ENCODE measurements around the gene KRT83. TPM values are rescaled to one million over a fixed set of nuclear protein-coding genes. Genes with fewer than 3 reads are reported as not detected.
A peak's percentile ranks its signal among the peaks of the same experiment; 100 is the strongest.

KRT83 gene
- total RNA-seq, 1 experiment from 2014 or later = not detected

DNA sequence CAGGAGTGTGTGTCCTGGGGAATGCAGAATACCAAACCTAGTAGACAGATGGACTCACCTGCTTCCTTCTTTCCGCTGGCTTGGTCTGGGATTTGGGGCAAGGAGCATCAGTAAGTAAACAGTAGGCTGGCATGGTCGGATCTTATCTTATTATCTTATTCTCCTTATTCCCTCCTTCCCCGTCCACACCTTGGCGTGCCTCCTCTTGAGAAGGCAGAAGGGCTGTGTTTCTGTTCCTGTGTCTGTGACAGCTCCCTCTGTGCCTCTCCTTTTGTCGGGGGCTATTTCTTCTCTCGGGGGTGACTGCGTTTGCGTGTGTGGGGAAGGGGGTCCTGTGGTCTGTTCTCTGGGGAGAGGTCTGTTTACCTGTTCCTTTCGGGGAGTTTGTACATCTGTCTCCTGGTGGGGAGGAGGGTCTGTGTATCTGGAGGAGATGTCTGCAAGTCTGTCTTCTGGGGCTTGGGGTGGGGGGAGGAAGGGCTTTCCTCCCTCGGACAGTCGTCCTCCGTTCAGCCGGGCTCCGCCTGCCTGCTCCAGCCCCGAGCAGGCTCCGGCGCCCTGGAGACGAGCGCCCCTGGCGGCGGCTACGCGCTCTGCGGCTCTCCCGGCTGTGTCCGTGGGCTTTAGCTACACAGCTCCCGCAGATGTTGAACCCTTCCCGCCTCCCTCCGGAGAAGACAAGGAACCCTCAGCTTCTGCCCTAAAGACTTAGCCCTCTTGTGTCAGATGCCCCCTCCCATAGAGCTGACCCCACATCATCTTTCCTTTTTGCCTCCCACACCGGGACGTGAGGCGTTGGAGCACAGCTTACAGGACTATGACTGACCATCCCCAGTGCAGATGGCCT, 42.4 kb downstream of the KRT83 start:
- Histone ChIP-seq H4K91ac (ENCODE audit: insufficient read length, low read depth, low read length) (no peak overlapping the region), H4K20me1 (ENCODE audit: control insufficient read depth, insufficient read depth, insufficient read length) (no peaks in the 10 kb centered on the region), H3K18ac (ENCODE audit: insufficient read length, low read depth, low read length) (no peak overlapping the region), H2AK5ac (ENCODE audit: insufficient read length, low read length) (no peak overlapping the region), H3K23ac (ENCODE audit: insufficient read length, low read depth, low read length) (no peak overlapping the region), H2AFZ (ENCODE audit: low read length) (peak overlapping the region; percentile 70), H3K27me3 (ENCODE audit: insufficient read depth, low read length) (peaks cover 2% of the 10 kb centered on the region), H3K56ac (ENCODE audit: insufficient read length, low read depth, low read length) (no peak overlapping the region), H3K9me3 (ENCODE audit: control insufficient read depth, low read depth, low read length) (no peaks in the 10 kb centered on the region), H2BK20ac (ENCODE audit: low read depth, low read length, poor library complexity, severe bottlenecking) (no peak overlapping the region), H2BK12ac (ENCODE audit: insufficient read length, low read depth, low read length) (no peak overlapping the region), H3K14ac (ENCODE audit: insufficient read depth, low read length) (no peak overlapping the region), H3K79me2 (ENCODE audit: insufficient read depth, low read length) (no peaks in the 10 kb centered on the region), H3T11ph (ENCODE audit: low read length) (no peak overlapping the region), H2BK120ac (ENCODE audit: low read depth, low read length, poor library complexity, severe bottlenecking) (no peak overlapping the region), H2BK15ac (ENCODE audit: low read depth, low read length) (no peak overlapping the region), H3K9ac (ENCODE audit: extremely low read depth, insufficient read length, low read length) (no peak overlapping the region), H3K4me2 (ENCODE audit: insufficient read depth, insufficient read length, low read length) (peak overlapping the region; percentile 56), H4K5ac (ENCODE audit: insufficient read length, low read depth, low read length) (no peak overlapping the region), H3K4me1 (ENCODE audit: insufficient read depth, low read length) (no peaks in the 10 kb centered on the region), H3K79me1 (ENCODE audit: insufficient read depth, low read depth, low read length, poor library complexity, severe bottlenecking) (no peaks in the 10 kb centered on the region), H3K27ac (ENCODE audit: insufficient read length, low read depth, low read length) (no peak overlapping the region), H3K23me2 (ENCODE audit: insufficient read length, low read depth, low read length, poor library complexity, severe bottlenecking) (peaks cover 5% of the 10 kb centered on the region), H3K4ac (ENCODE audit: low read depth, low read length) (no peak overlapping the region), H4K8ac (replicated peaks; ENCODE audit: insufficient read length, low read depth, low read length) (no peak overlapping the region), H2BK5ac (ENCODE audit: insufficient read length, low read length) (no peak overlapping the region)
- H3K27ac Mint-ChIP-seq = no peak overlapping the region
- H3K4me3 Mint-ChIP-seq = peak overlapping the region; percentile 55 to 80
- WGBS (ENCODE audit: extremely low coverage, insufficient read length, low lambda C conversion rate) = no CpG with 5 or more reads among the region's 32 CpGs
- H3K36me3 Mint-ChIP-seq (ENCODE audit: insufficient read depth in 1 of 3, low read depth in 3 of 3) = no peaks in the 10 kb centered on the region
- TF ChIP-seq, protein P1, sequence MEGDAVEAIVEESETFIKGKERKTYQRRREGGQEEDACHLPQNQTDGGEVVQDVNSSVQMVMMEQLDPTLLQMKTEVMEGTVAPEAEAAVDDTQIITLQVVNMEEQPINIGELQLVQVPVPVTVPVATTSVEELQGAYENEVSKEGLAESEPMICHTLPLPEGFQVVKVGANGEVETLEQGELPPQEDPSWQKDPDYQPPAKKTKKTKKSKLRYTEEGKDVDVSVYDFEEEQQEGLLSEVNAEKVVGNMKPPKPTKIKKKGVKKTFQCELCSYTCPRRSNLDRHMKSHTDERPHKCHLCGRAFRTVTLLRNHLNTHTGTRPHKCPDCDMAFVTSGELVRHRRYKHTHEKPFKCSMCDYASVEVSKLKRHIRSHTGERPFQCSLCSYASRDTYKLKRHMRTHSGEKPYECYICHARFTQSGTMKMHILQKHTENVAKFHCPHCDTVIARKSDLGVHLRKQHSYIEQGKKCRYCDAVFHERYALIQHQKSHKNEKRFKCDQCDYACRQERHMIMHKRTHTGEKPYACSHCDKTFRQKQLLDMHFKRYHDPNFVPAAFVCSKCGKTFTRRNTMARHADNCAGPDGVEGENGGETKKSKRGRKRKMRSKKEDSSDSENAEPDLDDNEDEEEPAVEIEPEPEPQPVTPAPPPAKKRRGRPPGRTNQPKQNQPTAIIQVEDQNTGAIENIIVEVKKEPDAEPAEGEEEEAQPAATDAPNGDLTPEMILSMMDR (conservative IDR thresholded peaks at IDR 0.05) = peak; percentile 96
- DNase-seq = peak; percentile 88
- H3K9me3 Mint-ChIP-seq = no peaks in the 10 kb centered on the region
- peaks cover 8 to 10% of the 10 kb centered on the region in 2 experiments for H3K4me1 Mint-ChIP-seq
- peaks cover 58% of the 10 kb centered on the region for H3K27me3 Mint-ChIP-seq (ENCODE audit: low read depth)
